ENCODE results near the gene MSI2. TPM values are rescaled to one million over a fixed set of nuclear protein-coding genes. Genes with fewer than 3 reads are reported as not detected.

MSI2 gene
- polyA plus RNA-seq, 1 of the 3 experiments (the other 2 are of a cell fraction) = 24.1 TPM

DNA sequence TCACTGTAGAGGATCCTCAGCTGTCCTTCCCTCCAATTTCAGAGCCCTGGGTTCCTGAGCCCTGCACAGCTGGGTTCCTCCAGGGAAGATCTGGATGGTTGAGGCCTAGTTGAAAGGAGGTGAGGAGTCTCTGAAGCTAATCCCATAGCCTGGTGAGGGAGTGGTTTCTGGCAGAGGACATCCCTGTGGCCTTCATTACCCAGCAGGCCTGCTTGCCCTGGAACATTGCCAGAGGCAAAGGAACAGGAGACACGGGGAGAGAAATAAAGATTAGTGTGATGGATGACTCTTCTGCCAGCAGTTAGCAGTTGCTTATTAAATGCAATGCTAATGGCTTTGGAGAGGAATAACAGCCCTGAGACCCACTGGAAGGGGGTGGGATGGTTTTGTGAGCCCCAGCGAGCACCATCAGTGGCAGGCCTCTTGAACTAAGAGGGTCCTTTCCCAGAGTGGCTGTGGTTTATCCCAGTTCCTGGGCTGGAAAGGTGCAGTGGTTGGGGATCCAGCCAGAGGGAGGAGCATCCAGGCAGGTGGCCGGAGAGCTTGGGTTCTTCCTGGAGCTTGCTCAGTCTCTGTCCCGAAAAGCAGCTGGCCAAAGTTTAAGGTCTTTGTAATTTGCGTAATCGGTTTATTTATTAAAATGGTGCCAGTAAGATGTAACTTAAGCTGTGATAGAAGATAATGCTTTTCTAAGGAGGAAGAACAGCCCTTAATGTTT is 279.1 kb downstream of the MSI2 start:
- no peaks in the 10 kb centered on the region for H3K9me3 ChIP-seq
- ChIA-PET POLR2A (interaction anchor here (1.0 to 3.7 kb wide), 6 partner anchors 9 to 117 kb away, joined by 3 to 18 read pairs (median 4); no protein-coding TSS in a partner anchor), CTCF (interaction anchor here (0.6 to 2.8 kb wide), 5 partner anchors 10 to 137 kb away, joined by 3 to 12 read pairs (median 3); no protein-coding TSS in a partner anchor)
- peaks cover 34 to 96% of the 10 kb centered on the region in 2 experiments for H3K4me1 ChIP-seq (ENCODE audit: control insufficient read depth in 1 of 2, insufficient read depth in 2 of 2, low read depth in 1 of 2, low read length in 1 of 2)
- no peak overlapping the region for H3K4me3 ChIP-seq (ENCODE audit: low read depth in 2 of 2, low read length in 1 of 2)
- no peaks in the 10 kb centered on the region for H3K79me2 ChIP-seq (ENCODE audit: insufficient read depth)
- H3F3A ChIP-seq (replicated peaks; ENCODE audit: insufficient read depth) = no peaks in the 10 kb centered on the region
- H2AFZ ChIP-seq (ENCODE audit: low read depth) = no peak overlapping the region
- no peaks in the 10 kb centered on the region for H3K9me2 ChIP-seq
- WGBS (ENCODE audit: low lambda C conversion rate) = 69% methylated on average over 6 of the region's 6 CpGs
- H3K4me2 ChIP-seq = no peak overlapping the region
- H4K20me1 ChIP-seq (ENCODE audit: insufficient read depth) = no peaks in the 10 kb centered on the region
- H3K36me3 ChIP-seq (replicated peaks in 1 of 2; ENCODE audit: control insufficient read depth in 1 of 2, insufficient read depth in 2 of 2, low read length in 1 of 2) = no peaks in the 10 kb centered on the region
- peak overlapping the region in 1 of 2 experiments; percentile 100; a peak in 2 of 4 replicates for H3K27ac ChIP-seq (ENCODE audit: low read depth in 2 of 2, low read length in 1 of 2)
- no peak overlapping the region for H3K9ac ChIP-seq
- DNase-seq = peak; percentile 71
- H3K27me3 ChIP-seq (ENCODE audit: insufficient read depth) = no peaks in the 10 kb centered on the region
- TF ChIP-seq RFX5 (IDR thresholded peaks at IDR 0.05; ENCODE audit: low read length) (no peak), NFIC (IDR thresholded peaks at IDR 0.05; ENCODE audit: borderline replicate concordance) (peak; percentile 73), POLR2AphosphoS5 (IDR thresholded peaks at IDR 0.05; ENCODE audit: low read depth, low read length) (0 out of 2 replicates have a peak, but pooled peaks have one; percentile 30), FOXJ3 (CRISPR knock-in tag; IDR thresholded peaks at IDR 0.05) (peak; percentile 71), TAF1 (IDR thresholded peaks at IDR 0.05; ENCODE audit: borderline replicate concordance, low read depth, low read length) (no peak), EP300 (IDR thresholded peaks at IDR 0.05; ENCODE audit: borderline replicate concordance in 1 of 2, low read depth in 1 of 2, low read length in 1 of 2) (peak in 1 of 2 experiments; percentile 88; a peak in 2 of 4 replicates), NRF1 (IDR thresholded peaks at IDR 0.05; ENCODE audit: low read depth, low read length) (no peak), SMC3 (IDR thresholded peaks at IDR 0.05; ENCODE audit: low read depth, low read length) (no peak), RXRA (IDR thresholded peaks at IDR 0.05; ENCODE audit: borderline replicate concordance, low read depth) (no peak), USF1 (IDR thresholded peaks at IDR 0.05; ENCODE audit: borderline replicate concordance, low read depth) (no peak), MEF2A (IDR thresholded peaks at IDR 0.05; ENCODE audit: borderline replicate concordance, low read depth) (no peak), RAD21 (IDR thresholded peaks at IDR 0.05; ENCODE audit: low read length) (0 out of 2 replicates have a peak, but pooled peaks have one; percentile 23), USF2 (IDR thresholded peaks at IDR 0.05; ENCODE audit: borderline replicate concordance, low read depth, low read length) (no peak), MXI1 (IDR thresholded peaks at IDR 0.05; ENCODE audit: low read depth, low read length) (peak; percentile 48; the same call in 1 of the 2 replicates), TCF12 (IDR thresholded peaks at IDR 0.05) (0 out of 2 replicates have a peak, but pooled peaks have one; percentile 29), SIN3A (IDR thresholded peaks at IDR 0.05; ENCODE audit: borderline replicate concordance, low read depth, low read length) (0 out of 2 replicates have a peak, but pooled peaks have one; percentile 19), EZH2phosphoT487 (IDR thresholded peaks at IDR 0.05; ENCODE audit: borderline replicate concordance, low read depth) (no peak), CHD2 (IDR thresholded peaks at IDR 0.05; ENCODE audit: low read length, partially characterized antibody) (peak; percentile 77), FOXM1 (IDR thresholded peaks at IDR 0.05; ENCODE audit: low read depth) (no peak), TEAD4 (IDR thresholded peaks at IDR 0.05; ENCODE audit: borderline replicate concordance, insufficient read depth) (no peak)
- TF ChIP-seq, protein P1, sequence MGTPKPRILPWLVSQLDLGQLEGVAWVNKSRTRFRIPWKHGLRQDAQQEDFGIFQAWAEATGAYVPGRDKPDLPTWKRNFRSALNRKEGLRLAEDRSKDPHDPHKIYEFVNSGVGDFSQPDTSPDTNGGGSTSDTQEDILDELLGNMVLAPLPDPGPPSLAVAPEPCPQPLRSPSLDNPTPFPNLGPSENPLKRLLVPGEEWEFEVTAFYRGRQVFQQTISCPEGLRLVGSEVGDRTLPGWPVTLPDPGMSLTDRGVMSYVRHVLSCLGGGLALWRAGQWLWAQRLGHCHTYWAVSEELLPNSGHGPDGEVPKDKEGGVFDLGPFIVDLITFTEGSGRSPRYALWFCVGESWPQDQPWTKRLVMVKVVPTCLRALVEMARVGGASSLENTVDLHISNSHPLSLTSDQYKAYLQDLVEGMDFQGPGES (IDR thresholded peaks at IDR 0.05; ENCODE audit: low read depth, low read length) = no peak
- TF ChIP-seq, protein P2, sequence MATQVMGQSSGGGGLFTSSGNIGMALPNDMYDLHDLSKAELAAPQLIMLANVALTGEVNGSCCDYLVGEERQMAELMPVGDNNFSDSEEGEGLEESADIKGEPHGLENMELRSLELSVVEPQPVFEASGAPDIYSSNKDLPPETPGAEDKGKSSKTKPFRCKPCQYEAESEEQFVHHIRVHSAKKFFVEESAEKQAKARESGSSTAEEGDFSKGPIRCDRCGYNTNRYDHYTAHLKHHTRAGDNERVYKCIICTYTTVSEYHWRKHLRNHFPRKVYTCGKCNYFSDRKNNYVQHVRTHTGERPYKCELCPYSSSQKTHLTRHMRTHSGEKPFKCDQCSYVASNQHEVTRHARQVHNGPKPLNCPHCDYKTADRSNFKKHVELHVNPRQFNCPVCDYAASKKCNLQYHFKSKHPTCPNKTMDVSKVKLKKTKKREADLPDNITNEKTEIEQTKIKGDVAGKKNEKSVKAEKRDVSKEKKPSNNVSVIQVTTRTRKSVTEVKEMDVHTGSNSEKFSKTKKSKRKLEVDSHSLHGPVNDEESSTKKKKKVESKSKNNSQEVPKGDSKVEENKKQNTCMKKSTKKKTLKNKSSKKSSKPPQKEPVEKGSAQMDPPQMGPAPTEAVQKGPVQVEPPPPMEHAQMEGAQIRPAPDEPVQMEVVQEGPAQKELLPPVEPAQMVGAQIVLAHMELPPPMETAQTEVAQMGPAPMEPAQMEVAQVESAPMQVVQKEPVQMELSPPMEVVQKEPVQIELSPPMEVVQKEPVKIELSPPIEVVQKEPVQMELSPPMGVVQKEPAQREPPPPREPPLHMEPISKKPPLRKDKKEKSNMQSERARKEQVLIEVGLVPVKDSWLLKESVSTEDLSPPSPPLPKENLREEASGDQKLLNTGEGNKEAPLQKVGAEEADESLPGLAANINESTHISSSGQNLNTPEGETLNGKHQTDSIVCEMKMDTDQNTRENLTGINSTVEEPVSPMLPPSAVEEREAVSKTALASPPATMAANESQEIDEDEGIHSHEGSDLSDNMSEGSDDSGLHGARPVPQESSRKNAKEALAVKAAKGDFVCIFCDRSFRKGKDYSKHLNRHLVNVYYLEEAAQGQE (IDR thresholded peaks at IDR 0.05; ENCODE audit: low read depth, low read length) = no peak
- TF ChIP-seq, protein P3, sequence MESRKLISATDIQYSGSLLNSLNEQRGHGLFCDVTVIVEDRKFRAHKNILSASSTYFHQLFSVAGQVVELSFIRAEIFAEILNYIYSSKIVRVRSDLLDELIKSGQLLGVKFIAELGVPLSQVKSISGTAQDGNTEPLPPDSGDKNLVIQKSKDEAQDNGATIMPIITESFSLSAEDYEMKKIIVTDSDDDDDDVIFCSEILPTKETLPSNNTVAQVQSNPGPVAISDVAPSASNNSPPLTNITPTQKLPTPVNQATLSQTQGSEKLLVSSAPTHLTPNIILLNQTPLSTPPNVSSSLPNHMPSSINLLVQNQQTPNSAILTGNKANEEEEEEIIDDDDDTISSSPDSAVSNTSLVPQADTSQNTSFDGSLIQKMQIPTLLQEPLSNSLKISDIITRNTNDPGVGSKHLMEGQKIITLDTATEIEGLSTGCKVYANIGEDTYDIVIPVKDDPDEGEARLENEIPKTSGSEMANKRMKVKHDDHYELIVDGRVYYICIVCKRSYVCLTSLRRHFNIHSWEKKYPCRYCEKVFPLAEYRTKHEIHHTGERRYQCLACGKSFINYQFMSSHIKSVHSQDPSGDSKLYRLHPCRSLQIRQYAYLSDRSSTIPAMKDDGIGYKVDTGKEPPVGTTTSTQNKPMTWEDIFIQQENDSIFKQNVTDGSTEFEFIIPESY (IDR thresholded peaks at IDR 0.05; ENCODE audit: borderline replicate concordance, low read depth) = no peak
